ENCODE data around the gene CTR9. TPM values are rescaled to one million over a fixed set of nuclear protein-coding genes. Genes with fewer than 3 reads are reported as not detected.
A peak's percentile ranks its signal among the peaks of the same experiment; 100 is the strongest.

CTR9 gene
- total and polyA plus RNA-seq, 2 of the 13 experiments (the other 11 are each of a cell fraction or from before 2014, with no cell fraction given), result 6.6 to 22.1 TPM

- TF ChIP-seq ZBTB14 (CRISPR knock-in tag; IDR thresholded peaks at IDR 0.05) (no peak), TBX2 (CRISPR knock-in tag; IDR thresholded peaks at IDR 0.05; ENCODE audit: borderline replicate concordance) (peak; percentile 72; the same call in 1 of the 2 replicates), POLR2A (IDR thresholded peaks at IDR 0.05; ENCODE audit: insufficient read depth in 1 of 2, low read depth in 2 of 2, low read length in 2 of 2) (no peak), TCF7L2 (IDR thresholded peaks at IDR 0.05; ENCODE audit: low read depth, low read length) (0 out of 2 replicates have a peak, but pooled peaks have one; percentile 35), CREB3 (CRISPR knock-in tag; IDR thresholded peaks at IDR 0.05) (no peak), ZNF142 (CRISPR knock-in tag; IDR thresholded peaks at IDR 0.05) (no peak), BATF2 (CRISPR knock-in tag; IDR thresholded peaks at IDR 0.05) (no peak), ZNF280B (CRISPR knock-in tag; IDR thresholded peaks at IDR 0.05; ENCODE audit: borderline replicate concordance) (no peak), CCAR2 (optimal IDR thresholded peaks at IDR 0.05; ENCODE audit: low read depth, low read length) (no peak), SOX6 (IDR thresholded peaks at IDR 0.05) (no peak), SOX6 (CRISPR knock-in tag; IDR thresholded peaks at IDR 0.05) (peak; percentile 57), FOXP1 (IDR thresholded peaks at IDR 0.05) (no peak), FOXP1 (CRISPR knock-in tag; IDR thresholded peaks at IDR 0.05) (peak; percentile 24; the same call in 1 of the 2 replicates), HDAC1 (CRISPR knock-in tag; IDR thresholded peaks at IDR 0.05) (0 out of 2 replicates have a peak, but pooled peaks have one; percentile 30), THYN1 (CRISPR knock-in tag; IDR thresholded peaks at IDR 0.05; ENCODE audit: borderline replicate concordance, low read depth) (no peak)
These were observed 10.1 kb downstream of the CTR9 start (continued) for GRCh38 chr11:10761085-10761698.

Measured in HepG2 (cell line).